Activated B cell treated with CpG ODN at 0.5 μM for 24 hours (primary cell): ENCODE results near the gene NAP1L4. TPM values are rescaled to one million over a fixed set of nuclear protein-coding genes. Genes with fewer than 3 reads are reported as not detected.

Experiments used
- ATAC-seq: fragments of 200-7000 bp; cut with Tn5 transposase; one replicate; pipeline ENCODE4 v1.10.0; 2021; ENCODE audit warnings: low read depth, mild to moderate bottlenecking, moderate library complexity
- CTCF ChIA-PET: fragments of 350-600 bp; sonication (Branson Sonifier 250); formaldehyde crosslinking; loops from one replicate; lab custom pipeline; 2021; ENCODE audit warnings: antibody characterized with exemption; lab: Charles Lee
- POLR2A ChIA-PET: fragments of 350-600 bp; sonication (Branson Sonifier 250); formaldehyde crosslinking; loops from one replicate; lab custom pipeline; 2021; ENCODE audit warnings: antibody characterized with exemption; lab: Charles Lee
- DNase-seq: peaks from one replicate; pipeline ENCODE4 v3.0.0; 2022
- H3K27ac Mint-ChIP-seq: one replicate; pipeline ENCODE4 v1.8.0; 2020; ENCODE audit warnings: mixed read lengths
- H3K27me3 Mint-ChIP-seq: one replicate; pipeline ENCODE4 v1.8.0; 2021; ENCODE audit warnings: mixed read lengths
- H3K36me3 Mint-ChIP-seq: one replicate; pipeline ENCODE4 v1.8.0; 2021; ENCODE audit warnings: low read depth, mixed read lengths
- H3K4me1 Mint-ChIP-seq: one replicate; pipeline ENCODE4 v1.8.0; 2021; ENCODE audit warnings: mixed read lengths
- H3K4me3 Mint-ChIP-seq: one replicate; pipeline ENCODE4 v1.8.0; 2020; ENCODE audit warnings: mild to moderate bottlenecking, mixed read lengths
- H3K9me3 Mint-ChIP-seq: one replicate; pipeline ENCODE4 v1.8.0; 2020; ENCODE audit warnings: mixed read lengths
- intact Hi-C: fragments of 100-400 bp; cut with micrococcal nuclease; formaldehyde crosslinking; loops from one replicate; pipeline ENCODE4 v1.15.1; 2024
- total RNA-seq: library from RNA; stranded (reverse); gene quantifications from 2 replicates; pipeline ENCODE4 v1.2.3, GENCODE V29; 2022
- TF ChIP-seq, protein P1 (sequence below): fragments of 200-600 bp; IDR thresholded peaks from one replicate; pipeline ENCODE4 v1.8.0; 2022; ENCODE audit warnings: antibody characterized with exemption, mild to moderate bottlenecking

The NAP1L4 gene
- total RNA-seq, 1 donor from 2014 or later: 115 TPM

DNA sequence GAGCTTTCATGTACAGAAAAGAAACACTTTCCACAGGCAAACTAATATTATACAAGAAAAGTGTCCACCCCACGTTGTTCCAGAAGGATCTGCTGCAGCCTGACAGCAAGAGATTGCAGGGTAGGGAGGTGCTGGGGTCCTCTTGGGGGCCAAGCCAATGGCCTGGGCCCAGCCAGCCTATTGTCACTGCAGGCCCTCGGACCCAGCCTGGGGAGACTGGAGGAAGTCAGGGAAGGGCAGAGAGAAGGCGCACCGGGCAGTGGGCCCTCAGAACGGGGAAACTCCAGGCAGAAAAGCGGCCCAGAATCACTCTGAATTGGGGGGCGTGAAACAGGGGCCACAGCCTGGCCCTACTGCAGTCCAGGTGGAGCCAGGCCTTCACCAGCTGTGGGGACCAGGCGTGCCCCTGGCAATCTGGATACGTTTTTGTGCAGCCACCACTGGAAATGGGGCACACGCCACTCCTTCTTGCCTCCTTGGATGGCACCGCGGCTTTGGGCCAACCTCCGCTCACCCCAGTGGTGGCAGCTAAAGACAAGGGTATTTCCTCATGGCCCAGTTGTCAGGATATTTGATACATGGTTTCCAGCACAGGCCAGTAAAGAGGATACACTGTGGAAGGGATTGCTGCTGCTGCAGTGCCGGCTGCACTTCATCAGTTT lies 3.9 kb upstream of the NAP1L4 start:
- ChIA-PET CTCF (no interaction called here), POLR2A (no interaction called here)
- peaks cover 8% of the 10 kb centered on the region for H3K4me1 Mint-ChIP-seq
- intact Hi-C loops: loop anchor here (10.0 kb wide), 1 partner anchor 551 kb away; the partner anchor contains the start of genes KCNQ1 and TRPM5
- peaks cover 27% of the 10 kb centered on the region for H3K36me3 Mint-ChIP-seq
- ATAC-seq (no peak), DNase-seq (no peak)
- TF ChIP-seq, protein P1, sequence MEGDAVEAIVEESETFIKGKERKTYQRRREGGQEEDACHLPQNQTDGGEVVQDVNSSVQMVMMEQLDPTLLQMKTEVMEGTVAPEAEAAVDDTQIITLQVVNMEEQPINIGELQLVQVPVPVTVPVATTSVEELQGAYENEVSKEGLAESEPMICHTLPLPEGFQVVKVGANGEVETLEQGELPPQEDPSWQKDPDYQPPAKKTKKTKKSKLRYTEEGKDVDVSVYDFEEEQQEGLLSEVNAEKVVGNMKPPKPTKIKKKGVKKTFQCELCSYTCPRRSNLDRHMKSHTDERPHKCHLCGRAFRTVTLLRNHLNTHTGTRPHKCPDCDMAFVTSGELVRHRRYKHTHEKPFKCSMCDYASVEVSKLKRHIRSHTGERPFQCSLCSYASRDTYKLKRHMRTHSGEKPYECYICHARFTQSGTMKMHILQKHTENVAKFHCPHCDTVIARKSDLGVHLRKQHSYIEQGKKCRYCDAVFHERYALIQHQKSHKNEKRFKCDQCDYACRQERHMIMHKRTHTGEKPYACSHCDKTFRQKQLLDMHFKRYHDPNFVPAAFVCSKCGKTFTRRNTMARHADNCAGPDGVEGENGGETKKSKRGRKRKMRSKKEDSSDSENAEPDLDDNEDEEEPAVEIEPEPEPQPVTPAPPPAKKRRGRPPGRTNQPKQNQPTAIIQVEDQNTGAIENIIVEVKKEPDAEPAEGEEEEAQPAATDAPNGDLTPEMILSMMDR: no peak
- no peak overlapping the region for H3K4me3 Mint-ChIP-seq
- H3K27me3 Mint-ChIP-seq: no peaks in the 10 kb centered on the region
- no peaks in the 10 kb centered on the region for H3K9me3 Mint-ChIP-seq
- H3K27ac Mint-ChIP-seq: no peak overlapping the region

DNA sequence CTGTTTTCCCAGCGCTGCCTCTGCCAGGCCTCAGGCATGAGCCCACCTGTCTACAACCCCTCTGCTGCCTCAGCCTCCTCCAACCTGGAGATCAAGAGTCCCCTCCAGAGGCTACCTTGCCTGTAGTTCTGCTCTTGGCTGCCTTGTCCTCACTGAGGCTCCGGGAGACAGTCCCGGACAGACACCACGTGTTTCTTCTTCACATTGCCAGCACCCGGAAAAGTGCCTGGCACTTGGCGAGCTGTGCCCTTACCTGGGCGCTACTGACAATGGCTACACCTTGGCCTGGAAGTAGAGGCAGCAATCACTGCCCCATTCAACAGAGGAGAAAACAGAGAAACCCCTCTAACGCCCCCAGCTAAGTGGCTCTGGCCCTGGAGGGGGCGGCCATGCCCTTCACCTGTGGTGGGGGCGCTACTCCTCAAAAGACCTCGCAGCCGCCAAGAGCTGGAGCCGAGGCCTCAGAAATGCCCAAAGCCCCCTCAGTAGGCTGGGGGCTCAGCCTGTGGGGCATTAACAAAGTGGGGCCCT lies 3.0 kb upstream of the NAP1L4 start:
- intact Hi-C loops: loop anchor here (10.0 kb wide), 1 partner anchor 550 kb away; the partner anchor contains the start of genes KCNQ1 and TRPM5
- no peak for DNase-seq
- no peak overlapping the region for H3K4me3 Mint-ChIP-seq
- H3K27me3 Mint-ChIP-seq: no peaks in the 10 kb centered on the region
- peaks cover 17% of the 10 kb centered on the region for H3K4me1 Mint-ChIP-seq
- no peak for ATAC-seq
- CTCF ChIA-PET: no interaction called here
- H3K36me3 Mint-ChIP-seq: peaks cover 18% of the 10 kb centered on the region
- no peaks in the 10 kb centered on the region for H3K9me3 Mint-ChIP-seq
- no peak overlapping the region for H3K27ac Mint-ChIP-seq
- POLR2A ChIA-PET: no interaction called here
- TF ChIP-seq, protein P1: no peak

DNA sequence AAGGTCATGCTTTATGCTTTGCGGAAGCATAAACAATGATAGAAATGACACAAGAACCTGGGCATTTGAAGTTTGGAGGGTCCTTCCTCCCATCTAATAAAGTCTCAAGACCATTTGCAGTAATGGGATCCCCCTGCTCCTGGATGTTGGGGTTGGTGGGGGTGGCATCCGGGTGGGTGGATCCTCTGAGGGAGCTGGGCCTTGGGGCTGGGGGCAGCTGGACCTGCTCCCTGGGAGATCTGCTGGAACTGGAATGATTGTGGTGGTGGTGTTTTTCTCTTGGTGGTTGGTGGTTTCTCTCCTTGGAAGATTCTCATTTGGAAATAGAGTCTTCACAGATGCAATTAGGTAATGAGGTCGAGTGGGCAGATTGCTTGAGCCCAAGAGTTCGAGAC lies 2.2 kb upstream of the NAP1L4 start:
- POLR2A ChIA-PET: no interaction called here

DNA sequence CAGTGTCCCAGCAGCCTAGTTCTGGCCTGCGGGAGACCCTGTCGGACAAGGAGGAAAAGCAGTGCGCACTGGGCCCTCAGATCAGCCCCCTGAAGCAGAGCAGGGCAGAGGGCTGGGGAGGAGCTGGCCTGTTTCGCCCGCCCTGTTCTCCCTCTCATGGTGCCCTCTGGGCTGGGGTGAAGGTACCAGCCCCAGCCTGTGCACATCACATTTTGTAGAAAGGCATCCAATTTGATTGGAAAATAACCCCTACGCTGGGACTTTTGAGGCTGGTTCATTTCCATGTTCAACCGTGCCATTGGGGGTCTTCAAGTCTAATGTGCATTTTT lies 832 bp upstream of the NAP1L4 start:
- Mint-ChIP-seq H3K27me3 (no peaks in the 10 kb centered on the region), H3K4me1 (peaks cover 38% of the 10 kb centered on the region), H3K27ac (peak overlapping the region; percentile 95), H3K36me3 (peaks cover 11% of the 10 kb centered on the region), H3K4me3 (peak overlapping the region; percentile 95), H3K9me3 (no peaks in the 10 kb centered on the region)
- DNase-seq (no peak), ATAC-seq (peak; percentile 3)
- ChIA-PET CTCF (no interaction called here), POLR2A (interaction anchor here (1.3 to 1.6 kb wide), 2 partner anchors 57 to 64 kb away, joined by 4 to 13 read pairs; no protein-coding TSS in a partner anchor)
- intact Hi-C loops: loop anchor here (1.0 to 10.0 kb wide), 10 partner anchors 30 to 616 kb away; partner anchors contain the start of genes CARS1, CD81, KCNQ1 and TRPM5
- TF ChIP-seq, protein P1: no peak

More for the DNA sequence above, 2.2 kb upstream of the NAP1L4 start:
- Mint-ChIP-seq H3K27me3 (no peaks in the 10 kb centered on the region), H3K36me3 (peaks cover 10% of the 10 kb centered on the region), H3K4me1 (peaks cover 25% of the 10 kb centered on the region), H3K9me3 (no peaks in the 10 kb centered on the region), H3K4me3 (peak overlapping the region; percentile 68), H3K27ac (no peak overlapping the region)
- CTCF ChIA-PET: no interaction called here
- TF ChIP-seq, protein P1: no peak
- intact Hi-C loops: loop anchor here (5.0 to 10.0 kb wide), 2 partner anchors 550 to 617 kb away; partner anchors contain the start of genes CD81, KCNQ1 and TRPM5
- ATAC-seq: no peak
- DNase-seq: no peak
